HepG2 (cell line): ENCODE results near the gene ENTPD1. TPM values are rescaled to one million over a fixed set of nuclear protein-coding genes. Genes with fewer than 3 reads are reported as not detected.

Source experiments
- ATAC-seq: fragments of 200-7000 bp; cut with Tn5 transposase; 3 replicates; pipeline ENCODE4 v1.9.1; 2020; ENCODE audit warnings: mild to moderate bottlenecking, moderate library complexity
- BruUV-seq: library from RNA; stranded (reverse); fragments of 400-500 nt; replicated peaks from 2 replicates; lab custom pipeline; 2021; lab: Mats Ljungman, UMichigan
- CTCF ChIA-PET: fragments of 300-600 bp; formaldehyde crosslinking; extraction: SDS; loops from one replicate; lab custom pipeline; 2021; ENCODE audit warnings: low total read pairs, inconsistent platforms, low intra/inter-chr PET ratio; lab: Yijun Ruan, JAX
- POLR2A ChIA-PET: fragments of 350-600 bp; sonication (Branson Sonifier 250); formaldehyde crosslinking; loops from one replicate; lab custom pipeline; 2020; ENCODE audit warnings: antibody characterized with exemption, inconsistent platforms; lab: Yijun Ruan, JAX
- DNase-seq: peaks from one replicate; pipeline ENCODE4 v3.0.0-alpha.2; 2015; ENCODE audit warnings: low spot score
- FAIRE-seq: peaks from 3 replicates; lab custom pipeline; 2011; peaks lifted over from hg19 to GRCh38; lab: Jason Lieb, UNC
- H2AFZ ChIP-seq: one replicate; pipeline ENCODE4 v1.6.1; 2011; ENCODE audit warnings: low read length, inconsistent platforms
- H3K27ac ChIP-seq: fragments of 300-600 bp; 3 replicates; pipeline ENCODE4 v1.8.0; 2011; ENCODE audit warnings: mixed run types, mild to moderate bottlenecking, mixed read lengths, low read length, inconsistent platforms; ENCODE audit not compliant: insufficient read depth; ENCODE audit errors: extremely low read length
- H3K27me3 ChIP-seq, 2 experiments: fragments of 200-600 bp in 1 of 2; 2 replicates in 1 of 2; 3 replicates in 1 of 2; pipeline versions ENCODE4 v1.6.0 to v1.8.0; 2011; ENCODE audit warnings: low read length in 2 of 2, mild to moderate bottlenecking in 2 of 2, moderate library complexity in 2 of 2, inconsistent platforms in 1 of 2; ENCODE audit not compliant: insufficient read depth in 2 of 2, control insufficient read depth in 1 of 2
- H3K36me3 ChIP-seq, 2 experiments: fragments of 200-600 bp in 1 of 2; replicated peaks in 1 of 2; 2 replicates in 1 of 2; 3 replicates in 1 of 2; pipeline versions ENCODE4 v1.5.1 to v1.8.0; 2011; ENCODE audit warnings: low read length in 2 of 2, inconsistent platforms in 1 of 2; ENCODE audit not compliant: insufficient read depth in 2 of 2, control insufficient read depth in 1 of 2
- H3K4me1 ChIP-seq: 2 replicates; pipeline ENCODE4 v1.5.1; 2012; ENCODE audit warnings: low read length, inconsistent platforms; ENCODE audit not compliant: insufficient read depth
- H3K4me2 ChIP-seq: 2 replicates; pipeline ENCODE4 v1.6.0; 2011; ENCODE audit warnings: low read depth, low read length, inconsistent platforms
- H3K4me3 ChIP-seq, 3 experiments: fragments of 200-600 bp in 1 of 3; sonication (generic), shearing (Covaris generic) in 1 of 3; replicated peaks in 1 of 3; 2 replicates each; pipeline ENCODE4 v1.5.1; 2011 to 2016; ENCODE audit warnings: low read length in 3 of 3, inconsistent platforms in 2 of 3, low read depth in 2 of 3, mild to moderate bottlenecking in 2 of 3, control low read depth in 1 of 3, mixed read lengths in 1 of 3; ENCODE audit not compliant: insufficient read depth in 1 of 3
- H3K79me2 ChIP-seq: one replicate; pipeline ENCODE4 v1.6.1; 2011; ENCODE audit warnings: low read length, inconsistent platforms; ENCODE audit not compliant: insufficient read depth
- H3K9ac ChIP-seq: 2 replicates; pipeline ENCODE4 v1.6.0; 2011; ENCODE audit warnings: mild to moderate bottlenecking, low read depth, low read length, inconsistent platforms; ENCODE audit not compliant: insufficient read depth
- H3K9me3 ChIP-seq: 2 replicates; pipeline ENCODE4 v1.5.1; 2012; ENCODE audit warnings: mild to moderate bottlenecking, low read length
- H4K20me1 ChIP-seq: 2 replicates; pipeline ENCODE4 v1.6.0; 2011; ENCODE audit warnings: inconsistent platforms, mild to moderate bottlenecking, low read length, moderate library complexity; ENCODE audit not compliant: insufficient read depth
- ERF ChIP-seq: IDR thresholded peaks from 2 replicates; pipeline ENCODE4 v1.6.1; 2018; ENCODE audit warnings: missing biosample characterization, missing genetic modification reagents
- HNRNPUL1 ChIP-seq: fragments of 200-400 bp; formaldehyde crosslinking; IDR thresholded peaks from 2 replicates; pipeline ENCODE4 v1.6.1; 2017; ENCODE audit warnings: low read depth, mild to moderate bottlenecking, low read length, moderate library complexity
- KDM3A ChIP-seq: IDR thresholded peaks from 2 replicates; pipeline ENCODE4 v1.6.1; 2018; ENCODE audit warnings: low read depth, missing compliant biosample characterization
- PAF1 ChIP-seq: IDR thresholded peaks from 2 replicates; pipeline ENCODE4 v1.6.1; 2016; ENCODE audit warnings: missing genetic modification reagents, missing compliant biosample characterization
- PITX1 ChIP-seq: sonication (generic); formaldehyde crosslinking; IDR thresholded peaks from 2 replicates; pipeline ENCODE4 v1.5.1; 2020; ENCODE audit warnings: mild to moderate bottlenecking, missing genetic modification reagents
- PRMT3 ChIP-seq: sonication (generic); formaldehyde crosslinking; IDR thresholded peaks from 2 replicates; pipeline ENCODE4 v1.8.1; 2022; ENCODE audit warnings: low read depth, mild to moderate bottlenecking, moderate library complexity, missing genetic modification reagents, borderline replicate concordance
- STAG1 ChIP-seq: sonication (generic); formaldehyde crosslinking; IDR thresholded peaks from 2 replicates; pipeline ENCODE4 v1.4.0; 2020; ENCODE audit warnings: missing genetic modification reagents
- ZBTB44 ChIP-seq: sonication (generic); formaldehyde crosslinking; IDR thresholded peaks from 2 replicates; pipeline ENCODE4 v1.4.0; 2020; ENCODE audit warnings: missing genetic modification reagents
- ZFYVE20 ChIP-seq: sonication (generic); formaldehyde crosslinking; IDR thresholded peaks from 2 replicates; pipeline ENCODE4 v1.8.0; 2023; ENCODE audit warnings: low read depth, mild to moderate bottlenecking, moderate library complexity, missing genetic modification reagents, borderline replicate concordance
- ZMAT5 ChIP-seq: sonication (generic); formaldehyde crosslinking; IDR thresholded peaks from 2 replicates; pipeline ENCODE4 v1.5.0; 2020; ENCODE audit warnings: mild to moderate bottlenecking, low read depth, missing genetic modification reagents, borderline replicate concordance
- ZNF564 ChIP-seq: sonication (generic); formaldehyde crosslinking; IDR thresholded peaks from 2 replicates; pipeline ENCODE4 v1.8.1; 2023; ENCODE audit warnings: mild to moderate bottlenecking, missing genetic modification reagents
- ZNF589 ChIP-seq: sonication (generic); formaldehyde crosslinking; conservative IDR thresholded peaks from 2 replicates; pipeline ENCODE4 v1.8.0; 2022; ENCODE audit warnings: mild to moderate bottlenecking, moderate library complexity, missing genetic modification reagents
- ZNF614 ChIP-seq: IDR thresholded peaks from 2 replicates; pipeline ENCODE4 v1.6.1; 2018; ENCODE audit warnings: missing biosample characterization, missing genetic modification reagents, inconsistent platforms, borderline replicate concordance
- ZNF777 ChIP-seq: sonication (generic); formaldehyde crosslinking; IDR thresholded peaks from 2 replicates; pipeline ENCODE4 v1.4.0; 2020; ENCODE audit warnings: missing genetic modification reagents
- ZSCAN12 ChIP-seq: sonication (generic); formaldehyde crosslinking; IDR thresholded peaks from 2 replicates; pipeline ENCODE4 v1.9.0; 2021; ENCODE audit warnings: mild to moderate bottlenecking, missing genetic modification reagents
- ZSCAN31 ChIP-seq: sonication (generic); formaldehyde crosslinking; IDR thresholded peaks from 2 replicates; pipeline ENCODE4 v1.5.0; 2020; ENCODE audit warnings: low read depth, mild to moderate bottlenecking, missing genetic modification reagents
- WGBS: methylation state at CpG from one replicate; pipeline ENCODE4 v1.1.6; 2017; ENCODE audit warnings: low lambda C conversion rate; 5-methylcytosine and 5-hydroxymethylcytosine counted together
- in situ Hi-C: cut with HindIII; loops from 2 replicates; pipeline ENCODE4 v1.10.0; 2017; ENCODE audit warnings: low pct_unique_long_range_greater_than_20kb; ENCODE audit not compliant: extremely low pct_ligation_motif_present
- intact Hi-C: fragments of 100-400 bp; cut with micrococcal nuclease; formaldehyde crosslinking; loops from one replicate; pipeline ENCODE4 v1.10.0; 2022; ENCODE audit not compliant: unreplicated experiment
- polyA plus RNA-seq, 8 experiments: library from polyadenylated mRNA; depleted of rRNA in 3 of 8; stranded (reverse) in 7 of 8; unstranded in 1 of 8; fragments of >200 nt; fragmentation: Illumina TruSeq in 4 of 8; extraction: Trizol in 4 of 8; gene quantifications; 2 replicates each; pipeline versions ENCODE4 v1.2.1 to v1.2.3, GENCODE V29; 2011 to 2016; ENCODE audit warnings: low read depth in 4 of 8, missing spikeins in 1 of 8, mixed read lengths in 1 of 8; ENCODE audit not compliant: insufficient read depth in 1 of 8
- total RNA-seq, 5 experiments: library from RNA; depleted of rRNA; stranded (reverse); fragments of >200 nt; fragmentation: Illumina TruSeq; extraction: Trizol; gene quantifications; 2 replicates each; pipeline ENCODE4 v1.2.3, GENCODE V29; 2016; ENCODE audit warnings: low read depth in 1 of 5

The ENTPD1 gene
- total and polyA plus RNA-seq, 2 of the 13 experiments (the other 11 are each of a cell fraction or from before 2014, with no cell fraction given), result 0.07 TPM

- in situ Hi-C loops (no loop called here), intact Hi-C loops (no loop called here)
- WGBS, result 83% methylated on average over 3 of the region's 3 CpGs
- Histone ChIP-seq H4K20me1 (no peaks in the 10 kb centered on the region), H2AFZ (no peak overlapping the region), H3K27ac (no peak overlapping the region), H3K9ac (no peak overlapping the region), H3K36me3 (no peaks in the 10 kb centered on the region), H3K4me1 (peaks cover 12% of the 10 kb centered on the region), H3K4me2 (no peak overlapping the region), H3K27me3 (no peaks in the 10 kb centered on the region), H3K9me3 (no peaks in the 10 kb centered on the region), H3K79me2 (no peaks in the 10 kb centered on the region), H3K4me3 (no peak overlapping the region)
- TF ChIP-seq ERF (no peak), ZSCAN31 (no peak), KDM3A (CRISPR knock-in tag) (no peak), ZFYVE20 (no peak), ZNF589 (CRISPR knock-in tag) (no peak), PITX1 (CRISPR knock-in tag) (no peak), STAG1 (CRISPR knock-in tag) (no peak), PAF1 (CRISPR knock-in tag) (no peak), ZMAT5 (CRISPR knock-in tag) (no peak)
- ChIA-PET CTCF (no interaction called here), POLR2A (no interaction called here)
- FAIRE-seq (no peak), ATAC-seq (no peak), DNase-seq (no peak)
- BruUV-seq, result no TSS peak
These were observed 75.1 kb downstream of the ENTPD1 start for GRCh38 chr10:95831076-95831475.

GRCh38 chr10:95831515-95831914 is 75.6 kb downstream of the ENTPD1 start:
- TF ChIP-seq HNRNPUL1 (no peak), ZNF777 (no peak), PRMT3 (CRISPR knock-in tag) (no peak), ZSCAN12 (no peak), ZNF564 (CRISPR knock-in tag) (no peak), ZBTB44 (CRISPR knock-in tag) (no peak), ZNF614 (no peak)
- H3K9ac ChIP-seq, result no peak overlapping the region
- H3K27me3 ChIP-seq, result no peaks in the 10 kb centered on the region
- H2AFZ ChIP-seq, result no peak overlapping the region
- H4K20me1 ChIP-seq, result no peaks in the 10 kb centered on the region
- H3K4me2 ChIP-seq, result no peak overlapping the region
- peaks cover 17% of the 10 kb centered on the region for H3K4me1 ChIP-seq
- in situ Hi-C loops, result no loop called here
- BruUV-seq, result no TSS peak
- FAIRE-seq (no peak), DNase-seq (no peak), ATAC-seq (no peak)
- no peak overlapping the region for H3K27ac ChIP-seq
- intact Hi-C loops, result no loop called here
- no peak overlapping the region for H3K4me3 ChIP-seq
- no peaks in the 10 kb centered on the region for H3K36me3 ChIP-seq
- ChIA-PET CTCF (no interaction called here), POLR2A (no interaction called here)
- no peaks in the 10 kb centered on the region for H3K79me2 ChIP-seq
- H3K9me3 ChIP-seq, result no peaks in the 10 kb centered on the region
